ENCODE results near the gene CTAGE9. TPM values are rescaled to one million over a fixed set of nuclear protein-coding genes. Genes with fewer than 3 reads are reported as not detected.

CTAGE9 gene
- total and polyA plus RNA-seq, 2 of the 8 experiments (the other 6 are each of a cell fraction or from before 2014, with no cell fraction given), result not detected

GRCh38 chr6:131694832-131695426 is 15.9 kb downstream of the CTAGE9 start:
- FAIRE-seq, result peak; percentile 66
- CTCF ChIA-PET (ENCODE audit: partially characterized antibody), result interaction anchor here (0.5 to 4.3 kb wide), 68 partner anchors 9 to 566 kb away, joined by 3 to 43 read pairs (median 4); partner anchors contain the start of gene MED23
- Histone ChIP-seq H2BK12ac (ENCODE audit: low read depth, low read length) (no peak overlapping the region), H3K79me2 (ENCODE audit: control insufficient read depth in 1 of 2, insufficient read depth in 2 of 2, low read length in 2 of 2) (no peaks in the 10 kb centered on the region), H2AFZ (ENCODE audit: low read length) (no peak overlapping the region), H3K23ac (ENCODE audit: insufficient read length) (no peak overlapping the region), H2AK5ac (ENCODE audit: low read depth, low read length) (no peak overlapping the region), H3K4me1 (replicated peaks in 1 of 4; ENCODE audit: control insufficient read depth in 3 of 4, insufficient read depth in 4 of 4, low read length in 3 of 4) (peaks cover 0 to 3% (median 1%) of the 10 kb centered on the region in 4 experiments; a peak in 2 of 7 replicates), H4K5ac (ENCODE audit: insufficient read length, low read depth, low read length) (no peak overlapping the region), H3K79me1 (ENCODE audit: low read depth, low read length) (no peaks in the 10 kb centered on the region), H2BK15ac (ENCODE audit: low read length) (no peak overlapping the region), H4K8ac (ENCODE audit: extremely low read depth, insufficient read depth, low read length) (no peak overlapping the region), H3K9me3 (ENCODE audit: insufficient read depth in 2 of 2, low read depth in 1 of 2, low read length in 1 of 2) (no peaks in the 10 kb centered on the region), H2BK5ac (ENCODE audit: low read depth, low read length) (no peak overlapping the region), H4K91ac (replicated peaks; ENCODE audit: insufficient read length, low read length) (no peak overlapping the region), H3K23me2 (ENCODE audit: low read depth, low read length) (no peaks in the 10 kb centered on the region), H3K4me2 (ENCODE audit: insufficient read depth in 1 of 2, low read depth in 2 of 2, low read length in 2 of 2) (no peak overlapping the region), H3K56ac (replicated peaks; ENCODE audit: insufficient read length, low read depth, low read length) (no peak overlapping the region), H3K9ac (replicated peaks in 1 of 4; ENCODE audit: extremely low read depth in 1 of 4, low read depth in 3 of 4, low read length in 3 of 4) (no peak overlapping the region), H3K18ac (ENCODE audit: extremely low read depth, low read length) (no peak overlapping the region), H2BK120ac (replicated peaks; ENCODE audit: low read depth, low read length) (no peak overlapping the region), H3K27ac (ENCODE audit: low read depth, low read length) (no peak overlapping the region), H3K4me3 (ENCODE audit: extremely low read depth in 1 of 4, insufficient read depth in 2 of 4, low read depth in 3 of 4, low read length in 4 of 4) (no peak overlapping the region), H4K20me1 (replicated peaks in 1 of 2; ENCODE audit: control insufficient read depth in 1 of 2, insufficient read depth in 2 of 2, low read length in 2 of 2) (no peaks in the 10 kb centered on the region), H3K27me3 (replicated peaks in 1 of 4; ENCODE audit: control insufficient read depth in 3 of 4, extremely low read depth in 1 of 4, insufficient read depth in 3 of 4, low read length in 3 of 4) (no peaks in the 10 kb centered on the region), H3K14ac (ENCODE audit: insufficient read length) (no peak overlapping the region), H3K4ac (replicated peaks; ENCODE audit: insufficient read length, low read depth, low read length) (no peak overlapping the region), H2BK20ac (ENCODE audit: low read length) (no peak overlapping the region), H3K36me3 (ENCODE audit: control insufficient read depth in 2 of 4, insufficient read depth in 4 of 4, low read length in 3 of 4) (no peaks in the 10 kb centered on the region)
- 46% methylated on average over 2 of the region's 2 CpGs; no CpG with 5 or more reads in 1 of the 2 experiments for WGBS, 2 experiments (ENCODE audit: extremely low coverage in 1 of 2, insufficient coverage in 1 of 2, insufficient read length in 1 of 2, insufficient replicate concordance in 2 of 2, low coverage in 1 of 2, low lambda C conversion rate in 2 of 2, missing lambda C conversion rate in 1 of 2)
- POLR2A ChIA-PET (ENCODE audit: partially characterized antibody), result interaction anchor here (0.6 to 1.9 kb wide), 4 partner anchors 124 to 256 kb away, joined by 4 to 6 read pairs (median 4); partner anchors contain the start of gene CCN2
- peak; percentile 38 to 63 for DNase-seq (ENCODE audit: low read depth in 1 of 2, low spot score in 2 of 2)
- TF ChIP-seq CTCF (IDR thresholded peaks at IDR 0.05; ENCODE audit: control extremely low read depth in 1 of 3, insufficient read depth in 1 of 3, low read depth in 1 of 3, low read length in 3 of 3), result peak; percentile 58 to 92 (median 87)
- peak; percentile 96 to 97 for TF ChIP-seq RAD21 (IDR thresholded peaks at IDR 0.05 in 1 of 2, conservative IDR thresholded peaks at IDR 0.05 in 1 of 2; ENCODE audit: low read depth in 2 of 2, low read length in 2 of 2)
- no peak for TF ChIP-seq KDM5A (IDR thresholded peaks at IDR 0.05; ENCODE audit: low read length)
- TF ChIP-seq ZNF274 (IDR thresholded peaks at IDR 0.05; ENCODE audit: borderline replicate concordance, extremely low read depth, low read length), result no peak
